ENCODE results near the gene GBP2.
"Not testable (repeated sequence)": the region's sequence is repeated elsewhere in the genome, so short reads cannot be mapped to it uniquely, and the experiment has no call there.

GBP2 gene

GRCh38 chr1:89125240-89125912 is 538 bp downstream of the GBP2 start:
- no peak for DNase-seq

- no peak for DNase-seq
Observed at GRCh38 chr1:89121641-89122040, 4.3 kb downstream of the GBP2 start.

GRCh38 chr1:89114662-89115061 is 11.3 kb downstream of the GBP2 start:
- DNase-seq = no peak

GRCh38 chr1:89112871-89113613 is 12.9 kb downstream of the GBP2 start:
- DNase-seq = no peak

GRCh38 chr1:89104687-89105086 is 21.2 kb downstream of the GBP2 start:
- no peak for DNase-seq

- DNase-seq = no peak
Observed at GRCh38 chr1:89104147-89104546, 21.8 kb downstream of the GBP2 start.

- no peak for DNase-seq
Observed at GRCh38 chr1:89102021-89102420, 23.9 kb downstream of the GBP2 start.

- DNase-seq = no peak
Observed at GRCh38 chr1:89100412-89100811, 25.5 kb downstream of the GBP2 start.

- DNase-seq = no peak
Observed at GRCh38 chr1:89098857-89099256, 27.1 kb downstream of the GBP2 start.

GRCh38 chr1:89095737-89096136 is 30.2 kb downstream of the GBP2 start:
- DNase-seq = no peak

- DNase-seq = no peak
Observed at GRCh38 chr1:89089962-89090361, 36.0 kb downstream of the GBP2 start.

GRCh38 chr1:89088572-89088971 is 37.3 kb downstream of the GBP2 start:
- no peak for DNase-seq

GRCh38 chr1:89087241-89087640 is 38.7 kb downstream of the GBP2 start:
- no peak for DNase-seq

GRCh38 chr1:89085781-89086180 is 40.1 kb downstream of the GBP2 start:
- no peak for DNase-seq

- DNase-seq = no peak
Observed at GRCh38 chr1:89081005-89081404, 44.9 kb downstream of the GBP2 start.

GRCh38 chr1:89080068-89080467 is 45.8 kb downstream of the GBP2 start:
- not testable (repeated sequence) for DNase-seq

GRCh38 chr1:89072466-89073065 is 53.3 kb downstream of the GBP2 start:
- DNase-seq = not testable (repeated sequence)

- DNase-seq = no peak
Observed at GRCh38 chr1:89070509-89070908, 55.4 kb downstream of the GBP2 start.

- DNase-seq = no peak
Observed at GRCh38 chr1:89069951-89070350, 56.0 kb downstream of the GBP2 start.

- DNase-seq = no peak
Observed at GRCh38 chr1:89068291-89068690, 57.6 kb downstream of the GBP2 start.

GRCh38 chr1:89065079-89065868 is 60.6 kb downstream of the GBP2 start, which contains the start of gene GBP1:
Gene GBP1, minus strand, starts transcription at chr1:89065208. Its CDS starts 1,974 bp downstream, at chr1:89063234.
- DNase-seq = no peak

GRCh38 chr1:89064632-89065031 is 61.3 kb downstream of the GBP2 start:
- DNase-seq = no peak

GRCh38 chr1:89063094-89063493 is 62.8 kb downstream of the GBP2 start:
- DNase-seq = no peak

Data from NCI-H1048 (cell line).